Neural crest cell (in vitro differentiated cells): Measurements from ENCODE around the gene AOC2. TPM values are rescaled to one million over a fixed set of nuclear protein-coding genes. Genes with fewer than 3 reads are reported as not detected.

Source experiments
- DNase-seq: peaks from one replicate; pipeline ENCODE4 v3.0.0; 2021; ENCODE audit warnings: low read depth, mixed read lengths, low spot score
- H3K27ac Mint-ChIP-seq: one replicate; pipeline ENCODE4 v1.8.0; 2021; ENCODE audit warnings: mild to moderate bottlenecking, mixed read lengths; ENCODE audit not compliant: unreplicated experiment
- H3K27me3 Mint-ChIP-seq: 2 replicates; pipeline ENCODE4 v1.8.0; 2021; ENCODE audit warnings: low read depth, mild to moderate bottlenecking, mixed read lengths
- H3K36me3 Mint-ChIP-seq: 2 replicates; pipeline ENCODE4 v1.8.0; 2021; ENCODE audit warnings: low read depth, mild to moderate bottlenecking, mixed read lengths
- H3K4me1 Mint-ChIP-seq: 2 replicates; pipeline ENCODE4 v1.8.0; 2021; ENCODE audit warnings: mixed read lengths
- H3K4me3 Mint-ChIP-seq: one replicate; pipeline ENCODE4 v1.8.0; 2021; ENCODE audit warnings: mild to moderate bottlenecking, mixed read lengths
- H3K9me3 Mint-ChIP-seq: 2 replicates; pipeline ENCODE4 v1.8.0; 2021; ENCODE audit warnings: mixed read lengths
- CTCF ChIP-seq: fragments of 200-600 bp; sonication (generic); conservative IDR thresholded peaks from 2 replicates; pipeline ENCODE4 v1.5.0; 2021; ENCODE audit warnings: antibody characterized with exemption, mild to moderate bottlenecking
- total RNA-seq: library from RNA; stranded (reverse); gene quantifications from 2 replicates; pipeline ENCODE4 v1.2.1, GENCODE V29; 2021

Gene AOC2
- total RNA-seq, 1 donor from 2014 or later, result 3.0 TPM

- H3K4me1 Mint-ChIP-seq, result no peaks in the 10 kb centered on the region
- peak; percentile 39 for DNase-seq
- H3K27me3 Mint-ChIP-seq, result no peaks in the 10 kb centered on the region
- no peaks in the 10 kb centered on the region for H3K9me3 Mint-ChIP-seq
- TF ChIP-seq CTCF, result peak; percentile 85
- H3K36me3 Mint-ChIP-seq, result peaks cover 10% of the 10 kb centered on the region
- H3K27ac Mint-ChIP-seq, result no peak overlapping the region
- H3K4me3 Mint-ChIP-seq, result peak overlapping the region; percentile 49
These were observed 934 bp upstream of the AOC2 start for GRCh38 chr17:42843358-42843934.

DNA sequence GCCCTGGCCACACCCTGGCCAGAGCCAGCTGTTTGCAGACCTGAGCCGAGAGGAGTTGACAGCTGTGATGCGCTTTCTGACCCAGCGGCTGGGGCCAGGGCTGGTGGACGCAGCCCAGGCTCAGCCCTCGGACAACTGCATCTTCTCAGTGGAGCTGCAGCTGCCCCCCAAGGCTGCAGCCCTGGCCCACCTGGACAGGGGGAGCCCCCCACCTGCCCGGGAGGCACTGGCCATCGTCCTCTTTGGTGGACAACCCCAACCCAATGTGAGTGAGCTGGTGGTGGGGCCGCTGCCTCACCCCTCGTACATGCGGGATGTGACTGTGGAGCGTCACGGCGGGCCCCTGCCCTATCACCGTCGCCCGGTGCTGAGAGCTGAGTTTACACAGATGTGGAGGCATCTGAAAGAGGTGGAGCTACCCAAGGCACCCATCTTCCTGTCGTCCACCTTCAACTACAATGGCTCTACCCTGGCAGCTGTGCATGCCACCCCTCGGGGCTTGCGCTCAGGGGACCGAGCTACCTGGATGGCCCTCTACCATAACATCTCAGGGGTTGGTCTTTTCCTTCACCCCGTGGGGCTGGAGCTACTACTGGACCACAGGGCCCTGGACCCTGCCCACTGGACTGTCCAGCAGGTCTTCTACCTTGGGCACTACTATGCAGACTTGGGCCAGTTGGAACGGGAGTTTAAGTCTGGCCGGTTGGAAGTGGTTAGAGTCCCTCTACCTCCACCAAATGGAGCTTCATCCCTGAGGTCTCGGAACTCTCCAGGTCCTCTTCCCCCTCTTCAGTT, 578 bp downstream of the AOC2 start:
- Mint-ChIP-seq H3K27me3 (no peaks in the 10 kb centered on the region), H3K9me3 (no peaks in the 10 kb centered on the region), H3K36me3 (no peaks in the 10 kb centered on the region), H3K27ac (no peak overlapping the region), H3K4me3 (no peak overlapping the region), H3K4me1 (no peaks in the 10 kb centered on the region)
- DNase-seq, result no peak
- no peak for TF ChIP-seq CTCF

DNA sequence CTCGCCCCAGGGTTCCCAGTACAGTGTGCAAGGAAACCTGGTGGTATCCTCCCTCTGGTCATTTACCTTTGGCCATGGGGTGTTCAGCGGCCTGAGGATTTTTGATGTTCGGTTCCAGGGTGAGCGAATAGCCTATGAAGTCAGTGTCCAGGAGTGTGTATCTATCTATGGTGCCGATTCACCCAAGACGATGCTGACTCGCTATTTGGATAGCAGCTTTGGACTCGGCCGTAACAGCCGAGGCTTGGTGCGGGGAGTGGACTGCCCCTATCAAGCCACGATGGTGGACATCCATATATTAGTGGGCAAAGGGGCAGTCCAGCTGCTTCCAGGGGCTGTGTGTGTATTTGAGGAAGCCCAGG, 1.2 kb downstream of the AOC2 start:
- Mint-ChIP-seq H3K27me3 (no peaks in the 10 kb centered on the region), H3K36me3 (no peaks in the 10 kb centered on the region), H3K4me3 (no peak overlapping the region), H3K4me1 (no peaks in the 10 kb centered on the region), H3K9me3 (no peaks in the 10 kb centered on the region), H3K27ac (no peak overlapping the region)
- DNase-seq, result no peak
- TF ChIP-seq CTCF, result no peak

DNA sequence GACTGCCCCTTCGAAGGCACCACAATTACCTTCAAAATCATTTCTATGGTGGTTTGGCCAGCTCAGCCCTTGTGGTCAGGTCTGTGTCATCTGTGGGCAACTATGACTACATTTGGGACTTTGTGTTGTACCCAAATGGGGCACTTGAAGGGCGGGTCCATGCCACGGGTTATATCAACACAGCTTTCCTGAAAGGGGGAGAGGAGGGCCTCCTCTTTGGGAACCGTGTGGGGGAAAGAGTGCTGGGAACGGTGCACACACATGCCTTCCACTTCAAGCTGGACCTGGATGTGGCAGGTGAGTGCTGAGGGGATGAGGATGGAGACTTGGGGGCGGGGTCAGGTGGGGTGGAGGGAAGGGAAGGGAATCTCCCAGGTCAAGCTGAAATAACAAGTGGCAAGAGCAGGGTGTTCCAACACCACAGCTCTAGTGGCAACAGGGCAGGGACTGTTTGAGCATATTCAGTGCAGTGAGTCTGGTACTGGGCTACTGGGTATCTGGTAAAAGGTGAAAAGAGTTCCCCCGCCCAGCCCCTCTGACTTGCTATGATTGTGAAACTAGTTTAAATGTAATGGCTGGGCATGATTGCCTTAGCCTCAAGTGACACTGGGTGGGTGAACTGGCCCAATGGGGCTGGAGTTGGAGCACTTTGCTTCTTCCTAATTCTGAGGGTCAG, 1.7 kb downstream of the AOC2 start:
- H3K9me3 Mint-ChIP-seq, result no peaks in the 10 kb centered on the region
- H3K27ac Mint-ChIP-seq, result peak overlapping the region; percentile 19
- TF ChIP-seq CTCF, result no peak
- DNase-seq, result no peak
- no peaks in the 10 kb centered on the region for H3K36me3 Mint-ChIP-seq
- no peaks in the 10 kb centered on the region for H3K27me3 Mint-ChIP-seq
- H3K4me3 Mint-ChIP-seq, result no peak overlapping the region
- H3K4me1 Mint-ChIP-seq, result no peaks in the 10 kb centered on the region

GRCh38 chr17:42846594-42847280, 2.4 kb downstream of the AOC2 start:
- Mint-ChIP-seq H3K36me3 (no peaks in the 10 kb centered on the region), H3K27me3 (no peaks in the 10 kb centered on the region), H3K9me3 (no peaks in the 10 kb centered on the region), H3K27ac (no peak overlapping the region), H3K4me1 (no peaks in the 10 kb centered on the region), H3K4me3 (no peak overlapping the region)
- DNase-seq, result no peak
- TF ChIP-seq CTCF, result no peak
